ENCODE measurements around the gene HYDIN.

GRCh38 chr16:71216714-71217113, 13.8 kb downstream of the HYDIN start:
- no peak for TF ChIP-seq CTCF (IDR thresholded peaks at IDR 0.05; ENCODE audit: low read depth, low read length)
- no peak for TF ChIP-seq EZH2phosphoT487 (IDR thresholded peaks at IDR 0.05; ENCODE audit: low read depth)

Data from OCI-LY3 (cell line).